ENCODE results near the gene MLIP.

The MLIP gene

GRCh38 chr6:54262971-54263370 is 151.7 kb downstream of the MLIP start:
- Histone ChIP-seq H3K23ac (ENCODE audit: low read length in 2 of 2) (no peak overlapping the region), H3K4me3 (ENCODE audit: insufficient read depth in 1 of 2, low read depth in 1 of 2, low read length in 2 of 2) (no peak overlapping the region), H3K79me1 (replicated peaks; ENCODE audit: low read length, poor library complexity, severe bottlenecking) (no peaks in the 10 kb centered on the region), H4K91ac (ENCODE audit: low read length) (no peak overlapping the region), H2BK5ac (ENCODE audit: low read depth, low read length, poor library complexity, severe bottlenecking) (no peak overlapping the region), H4K8ac (ENCODE audit: low read length) (no peak overlapping the region), H3K27me3 (ENCODE audit: control insufficient read depth in 1 of 2, insufficient read depth in 1 of 2, low read length in 2 of 2) (no peaks in the 10 kb centered on the region), H2BK120ac (ENCODE audit: low read depth, low read length) (no peak overlapping the region), H3K4me2 (ENCODE audit: low read length, poor library complexity, severe bottlenecking) (no peak overlapping the region), H3K14ac (ENCODE audit: low read length in 2 of 2) (no peak overlapping the region), H2AFZ (ENCODE audit: low read depth, low read length) (no peak overlapping the region), H3K4me1 (ENCODE audit: control insufficient read depth, insufficient read depth, low read depth, low read length) (peaks cover 3% of the 10 kb centered on the region), H2BK12ac (ENCODE audit: low read length in 2 of 2) (no peak overlapping the region), H3K9me3 (ENCODE audit: control insufficient read depth, low read length) (no peaks in the 10 kb centered on the region), H3K18ac (ENCODE audit: low read depth in 1 of 2, low read length in 2 of 2) (no peak overlapping the region), H3K36me3 (ENCODE audit: control insufficient read depth in 1 of 2, insufficient read depth in 2 of 2, low read depth in 1 of 2, low read length in 2 of 2) (no peaks in the 10 kb centered on the region), H3K9ac (ENCODE audit: low read length) (no peak overlapping the region), H3K4ac (ENCODE audit: low read depth in 1 of 2, low read length in 2 of 2) (no peak overlapping the region), H2BK15ac (ENCODE audit: low read depth, poor library complexity, severe bottlenecking) (no peak overlapping the region), H2AK5ac (ENCODE audit: low read length, severe bottlenecking) (no peak overlapping the region), H3K27ac (ENCODE audit: low read length, poor library complexity, severe bottlenecking) (peak overlapping the region; percentile 51)
- no peak for DNase-seq
- WGBS: 86% methylated on average over 1 of the region's 2 CpGs

- Histone ChIP-seq H3K14ac (ENCODE audit: low read length in 2 of 2) (no peak overlapping the region), H3K36me3 (ENCODE audit: control insufficient read depth in 1 of 2, insufficient read depth in 2 of 2, low read depth in 1 of 2, low read length in 2 of 2) (no peaks in the 10 kb centered on the region)
- 98% methylated on average over 3 of the region's 4 CpGs for WGBS
Measured at GRCh38 chr6:54264581-54265272, 153.5 kb downstream of the MLIP start.

GRCh38 chr6:54266400-54266923 is 155.2 kb downstream of the MLIP start:
- H3K4me1 ChIP-seq (ENCODE audit: control insufficient read depth, insufficient read depth, low read depth, low read length): peaks cover 3% of the 10 kb centered on the region
- H4K91ac ChIP-seq (ENCODE audit: low read length): no peak overlapping the region
- H2AK5ac ChIP-seq (ENCODE audit: low read length, severe bottlenecking): peak overlapping the region; percentile 82

More at GRCh38 chr6:54264581-54265272, 153.5 kb downstream of the MLIP start:
- H2BK5ac ChIP-seq (ENCODE audit: low read depth, low read length, poor library complexity, severe bottlenecking): no peak overlapping the region
- H2AK5ac ChIP-seq (ENCODE audit: low read length, severe bottlenecking): peak overlapping the region; percentile 74
- H3K27ac ChIP-seq (ENCODE audit: low read length, poor library complexity, severe bottlenecking): no peak overlapping the region
- DNase-seq: no peak
- no peaks in the 10 kb centered on the region for H3K9me3 ChIP-seq (ENCODE audit: control insufficient read depth, low read length)
- no peak overlapping the region for H3K4me3 ChIP-seq (ENCODE audit: insufficient read depth in 1 of 2, low read depth in 1 of 2, low read length in 2 of 2)
- no peaks in the 10 kb centered on the region for H3K27me3 ChIP-seq (ENCODE audit: control insufficient read depth in 1 of 2, insufficient read depth in 1 of 2, low read length in 2 of 2)
- H3K9ac ChIP-seq (ENCODE audit: low read length): no peak overlapping the region
- peaks cover 3% of the 10 kb centered on the region for H3K4me1 ChIP-seq (ENCODE audit: control insufficient read depth, insufficient read depth, low read depth, low read length)
- no peak overlapping the region for H2BK15ac ChIP-seq (ENCODE audit: low read depth, poor library complexity, severe bottlenecking)
- H3K18ac ChIP-seq (ENCODE audit: low read depth in 1 of 2, low read length in 2 of 2): no peak overlapping the region
- no peak overlapping the region for H3K23ac ChIP-seq (ENCODE audit: low read length in 2 of 2)
- no peak overlapping the region for H3K4ac ChIP-seq (ENCODE audit: low read depth in 1 of 2, low read length in 2 of 2)
- H4K91ac ChIP-seq (ENCODE audit: low read length): no peak overlapping the region
- no peak overlapping the region for H4K8ac ChIP-seq (ENCODE audit: low read length)
- H2BK12ac ChIP-seq (ENCODE audit: low read length in 2 of 2): no peak overlapping the region
- no peaks in the 10 kb centered on the region for H3K79me1 ChIP-seq (replicated peaks; ENCODE audit: low read length, poor library complexity, severe bottlenecking)
- no peak overlapping the region for H2BK120ac ChIP-seq (ENCODE audit: low read depth, low read length)
- H2AFZ ChIP-seq (ENCODE audit: low read depth, low read length): no peak overlapping the region
- H3K4me2 ChIP-seq (ENCODE audit: low read length, poor library complexity, severe bottlenecking): no peak overlapping the region

GRCh38 chr6:54267798-54268197 is 156.6 kb downstream of the MLIP start:
- H3K4me3 ChIP-seq (ENCODE audit: insufficient read depth in 1 of 2, low read depth in 1 of 2, low read length in 2 of 2): no peak overlapping the region
- no peak overlapping the region for H2AFZ ChIP-seq (ENCODE audit: low read depth, low read length)
- H2BK12ac ChIP-seq (ENCODE audit: low read length in 2 of 2): no peak overlapping the region
- no peak overlapping the region for H2BK5ac ChIP-seq (ENCODE audit: low read depth, low read length, poor library complexity, severe bottlenecking)
- WGBS: 86% methylated on average over 1 of the region's 2 CpGs
- H2BK15ac ChIP-seq (ENCODE audit: low read depth, poor library complexity, severe bottlenecking): no peak overlapping the region
- H2BK120ac ChIP-seq (ENCODE audit: low read depth, low read length): no peak overlapping the region
- no peaks in the 10 kb centered on the region for H3K36me3 ChIP-seq (ENCODE audit: control insufficient read depth in 1 of 2, insufficient read depth in 2 of 2, low read depth in 1 of 2, low read length in 2 of 2)
- H4K8ac ChIP-seq (ENCODE audit: low read length): no peak overlapping the region
- H3K4ac ChIP-seq (ENCODE audit: low read depth in 1 of 2, low read length in 2 of 2): no peak overlapping the region
- H3K4me2 ChIP-seq (ENCODE audit: low read length, poor library complexity, severe bottlenecking): no peak overlapping the region
- no peak overlapping the region for H3K9ac ChIP-seq (ENCODE audit: low read length)
- H3K23ac ChIP-seq (ENCODE audit: low read length in 2 of 2): no peak overlapping the region
- H2AK5ac ChIP-seq (ENCODE audit: low read length, severe bottlenecking): no peak overlapping the region
- H3K18ac ChIP-seq (ENCODE audit: low read depth in 1 of 2, low read length in 2 of 2): no peak overlapping the region
- H3K79me1 ChIP-seq (replicated peaks; ENCODE audit: low read length, poor library complexity, severe bottlenecking): no peaks in the 10 kb centered on the region
- no peak overlapping the region for H3K14ac ChIP-seq (ENCODE audit: low read length in 2 of 2)
- H3K4me1 ChIP-seq (ENCODE audit: control insufficient read depth, insufficient read depth, low read depth, low read length): peaks cover 3% of the 10 kb centered on the region
- no peak overlapping the region for H3K27ac ChIP-seq (ENCODE audit: low read length, poor library complexity, severe bottlenecking)
- H3K27me3 ChIP-seq (ENCODE audit: control insufficient read depth in 1 of 2, insufficient read depth in 1 of 2, low read length in 2 of 2): no peaks in the 10 kb centered on the region
- no peaks in the 10 kb centered on the region for H3K9me3 ChIP-seq (ENCODE audit: control insufficient read depth, low read length)
- peak; percentile 57 for DNase-seq
- no peak overlapping the region for H4K91ac ChIP-seq (ENCODE audit: low read length)

More at GRCh38 chr6:54266400-54266923, 155.2 kb downstream of the MLIP start:
- no peak for DNase-seq
- no peak overlapping the region for H3K18ac ChIP-seq (ENCODE audit: low read depth in 1 of 2, low read length in 2 of 2)
- H3K23ac ChIP-seq (ENCODE audit: low read length in 2 of 2): no peak overlapping the region
- WGBS: 71% methylated on average over 5 of the region's 5 CpGs
- no peak overlapping the region for H2BK12ac ChIP-seq (ENCODE audit: low read length in 2 of 2)
- H3K79me1 ChIP-seq (replicated peaks; ENCODE audit: low read length, poor library complexity, severe bottlenecking): no peaks in the 10 kb centered on the region
- H3K4ac ChIP-seq (ENCODE audit: low read depth in 1 of 2, low read length in 2 of 2): no peak overlapping the region
- no peak overlapping the region for H2BK120ac ChIP-seq (ENCODE audit: low read depth, low read length)
- no peak overlapping the region for H4K8ac ChIP-seq (ENCODE audit: low read length)
- no peak overlapping the region for H3K14ac ChIP-seq (ENCODE audit: low read length in 2 of 2)
- H3K36me3 ChIP-seq (ENCODE audit: control insufficient read depth in 1 of 2, insufficient read depth in 2 of 2, low read depth in 1 of 2, low read length in 2 of 2): no peaks in the 10 kb centered on the region
- no peak overlapping the region for H2BK5ac ChIP-seq (ENCODE audit: low read depth, low read length, poor library complexity, severe bottlenecking)
- H3K9ac ChIP-seq (ENCODE audit: low read length): no peak overlapping the region
- H3K4me3 ChIP-seq (ENCODE audit: insufficient read depth in 1 of 2, low read depth in 1 of 2, low read length in 2 of 2): no peak overlapping the region
- H3K27ac ChIP-seq (ENCODE audit: low read length, poor library complexity, severe bottlenecking): no peak overlapping the region
- H2BK15ac ChIP-seq (ENCODE audit: low read depth, poor library complexity, severe bottlenecking): no peak overlapping the region
- H3K4me2 ChIP-seq (ENCODE audit: low read length, poor library complexity, severe bottlenecking): no peak overlapping the region
- no peak overlapping the region for H2AFZ ChIP-seq (ENCODE audit: low read depth, low read length)
- H3K9me3 ChIP-seq (ENCODE audit: control insufficient read depth, low read length): no peaks in the 10 kb centered on the region
- no peaks in the 10 kb centered on the region for H3K27me3 ChIP-seq (ENCODE audit: control insufficient read depth in 1 of 2, insufficient read depth in 1 of 2, low read length in 2 of 2)
